Activated CD4-positive, alpha-beta T cell treated with anti-CD3 and anti-CD28 coated beads, Interleukin-2, Interleukin-6, amounts not matched to agents 100 ng/mL and 50 ng/mL, durations not matched to agents 16 hours and 8 hours (primary cell): ENCODE measurements around the gene IGSF3.
"Not testable (repeated sequence)": the region's sequence is repeated elsewhere in the genome, so short reads cannot be mapped to it uniquely, and the experiment has no call there.

Experiments used
- DNase-seq: peaks from one replicate; pipeline ENCODE4 v3.0.0-alpha.2; 2020

Gene IGSF3

DNA sequence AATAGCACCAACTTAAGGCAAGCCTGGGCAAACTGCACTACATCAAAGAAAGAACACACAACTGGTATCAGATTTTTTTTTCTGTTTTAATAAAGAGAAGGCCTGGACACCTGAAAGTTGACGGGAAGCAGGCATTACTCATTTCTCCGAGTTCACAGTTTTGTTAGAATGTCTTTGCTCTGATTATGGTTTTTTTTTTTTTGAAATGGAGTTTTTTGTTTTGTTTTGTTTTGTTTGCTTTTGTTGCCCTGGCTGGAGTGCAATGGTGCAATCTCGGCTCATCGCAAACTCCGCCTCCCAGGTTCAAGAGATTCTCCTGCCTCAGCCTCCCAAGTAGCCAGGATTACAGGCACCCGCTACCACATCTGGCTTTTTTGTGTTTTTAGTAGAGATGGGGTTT lies 9.7 kb downstream of the IGSF3 start:
- DNase-seq = not testable (repeated sequence)

DNA sequence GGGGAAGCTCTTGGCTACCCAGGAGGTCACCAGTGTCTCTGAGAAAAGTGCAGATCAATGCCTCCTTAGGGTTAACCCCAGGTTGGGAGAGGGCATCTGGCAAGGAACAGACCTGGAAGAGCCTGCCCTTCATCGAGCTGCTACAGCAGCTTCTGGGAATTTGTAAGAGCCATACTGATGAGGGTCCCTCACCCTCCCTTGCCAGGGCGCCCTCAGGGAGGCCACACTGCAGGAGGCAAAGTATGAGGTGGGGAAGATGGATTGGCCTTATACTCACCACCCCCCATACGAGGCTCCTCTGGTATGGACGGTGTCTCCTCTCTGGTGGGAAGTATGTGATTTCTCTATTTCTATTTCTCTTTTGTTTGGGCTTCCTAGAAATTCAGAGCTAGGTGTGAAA lies 13.2 kb downstream of the IGSF3 start:
- DNase-seq = no peak

GRCh38 chr1:116652598-116652997 lies 14.9 kb downstream of the IGSF3 start:
- not testable (repeated sequence) for DNase-seq

GRCh38 chr1:116650781-116651180 lies 16.8 kb downstream of the IGSF3 start:
- DNase-seq = not testable (repeated sequence)

DNA sequence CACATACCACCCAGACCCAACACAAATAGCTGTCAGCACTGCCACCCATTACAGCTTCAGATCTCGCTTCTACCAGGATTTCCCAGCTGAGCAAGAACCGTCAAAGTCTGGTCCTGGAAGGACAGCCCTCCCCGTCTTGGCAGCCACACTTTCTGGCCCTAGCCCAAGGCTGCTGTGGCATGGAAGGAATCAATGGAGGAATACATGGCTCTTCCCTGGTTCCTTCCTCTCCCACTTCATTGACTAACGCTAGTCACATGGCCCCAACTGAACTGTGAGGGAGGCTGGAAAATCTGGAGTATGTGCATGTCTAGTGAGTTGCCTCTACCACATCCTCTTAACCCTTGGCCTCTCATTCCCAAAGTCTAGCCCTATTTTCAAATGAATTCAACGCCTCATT lies 18.5 kb downstream of the IGSF3 start:
- not testable (repeated sequence) for DNase-seq

DNA sequence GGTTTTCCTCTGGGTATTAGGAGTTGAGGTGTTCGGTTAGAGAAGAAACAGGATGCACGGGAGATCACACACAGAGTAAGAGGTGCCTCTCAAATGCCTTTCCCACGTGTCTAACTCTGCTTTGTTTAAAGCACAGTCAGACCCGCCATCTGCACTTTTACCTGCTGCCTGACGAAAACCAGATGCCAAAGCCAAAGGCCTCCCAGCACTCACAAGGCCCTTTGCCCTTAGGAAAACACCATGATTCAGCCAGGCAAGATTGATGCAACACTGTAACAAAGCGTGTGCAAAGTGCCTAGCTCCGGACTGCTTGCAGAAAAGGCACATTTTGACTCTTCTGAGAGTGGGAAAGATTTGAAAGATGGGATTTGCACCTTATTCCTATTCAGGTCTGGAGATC lies 19.2 kb downstream of the IGSF3 start:
- DNase-seq = not testable (repeated sequence)

DNA sequence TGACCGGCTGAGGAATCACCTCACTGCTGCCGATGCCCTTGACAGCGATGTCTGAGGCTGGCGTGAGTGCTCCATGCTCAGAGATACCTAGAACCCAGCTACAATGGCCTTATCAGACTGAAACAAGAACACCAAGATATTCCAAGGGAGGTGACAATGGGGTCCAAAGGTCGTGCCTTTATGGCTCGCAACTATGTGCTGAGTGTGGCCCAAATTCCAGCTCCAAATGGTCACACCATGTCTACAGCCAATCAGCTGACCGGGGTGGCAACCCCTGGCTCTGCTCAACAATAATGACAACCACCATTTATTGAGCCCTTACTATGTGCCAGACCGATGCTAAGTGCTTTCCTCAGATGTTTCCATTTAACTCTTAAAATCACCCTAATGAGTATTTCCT lies 20.3 kb downstream of the IGSF3 start:
- not testable (repeated sequence) for DNase-seq

GRCh38 chr1:116646673-116647170 lies 20.8 kb downstream of the IGSF3 start:
- not testable (repeated sequence) for DNase-seq

DNA sequence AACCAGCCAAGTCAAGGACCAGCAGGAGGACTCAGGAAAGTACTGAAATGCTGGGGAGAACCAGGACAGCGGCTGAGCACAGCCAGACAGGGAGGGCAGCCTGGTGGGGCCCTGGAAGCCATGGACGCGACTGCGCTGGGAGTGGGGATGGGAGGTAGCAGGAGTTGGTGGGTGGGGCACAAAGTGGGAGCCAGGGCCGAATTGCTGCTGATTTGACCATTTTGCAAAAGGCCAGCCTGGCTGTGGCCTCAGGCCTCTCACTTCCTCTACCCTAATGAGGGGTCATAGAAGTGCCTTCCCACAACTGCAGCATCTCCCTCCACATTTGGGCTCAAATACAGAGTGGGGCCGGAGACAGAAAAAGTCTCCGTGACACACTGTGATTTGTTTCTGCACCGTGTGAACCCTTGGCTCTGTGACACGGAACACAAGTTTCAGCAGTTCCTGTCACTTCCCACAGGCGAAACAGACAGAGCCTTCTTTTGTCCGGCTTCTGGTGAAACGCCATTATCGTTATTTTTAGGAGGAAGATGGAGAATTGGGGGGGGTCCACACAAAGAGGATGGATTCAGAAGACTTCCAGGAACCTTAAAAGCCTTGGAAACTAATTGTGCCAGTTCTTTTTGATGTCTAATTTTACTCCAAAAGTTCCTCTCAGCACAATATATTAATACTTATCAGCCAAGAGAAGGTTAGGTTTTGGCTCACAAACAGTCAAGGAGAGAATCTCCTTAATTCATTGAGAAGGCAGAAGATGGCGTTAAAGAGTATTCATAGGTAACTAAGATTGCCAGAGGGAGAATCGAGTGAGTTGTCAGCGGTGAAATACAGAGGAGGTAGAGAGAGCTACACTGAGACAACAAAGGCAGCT lies 21.5 kb downstream of the IGSF3 start:
- DNase-seq = not testable (repeated sequence)

DNA sequence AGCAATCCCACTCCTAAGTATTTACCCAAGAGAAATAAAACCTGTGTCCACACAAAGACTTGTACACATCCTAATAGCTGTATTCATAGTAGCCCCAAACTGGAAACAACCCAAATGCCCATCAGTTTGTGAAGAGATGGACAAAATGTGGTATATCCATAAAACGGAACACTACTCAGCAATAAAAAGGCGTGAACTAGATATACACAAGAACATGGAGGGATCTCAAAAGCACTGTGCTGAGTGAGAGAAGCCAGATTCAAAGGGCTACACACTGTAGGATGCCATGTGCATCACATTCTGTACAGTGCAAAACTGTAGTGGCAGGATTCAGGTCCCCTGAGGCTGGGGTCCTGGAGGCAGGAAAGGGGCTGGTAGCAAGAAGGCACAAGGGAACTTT lies 22.5 kb downstream of the IGSF3 start:
- not testable (repeated sequence) for DNase-seq

GRCh38 chr1:116644096-116644495 lies 23.4 kb downstream of the IGSF3 start:
- not testable (repeated sequence) for DNase-seq

GRCh38 chr1:116643281-116643751 lies 24.2 kb downstream of the IGSF3 start:
- not testable (repeated sequence) for DNase-seq

GRCh38 chr1:116642311-116643280 lies 24.9 kb downstream of the IGSF3 start:
- not testable (repeated sequence) for DNase-seq

- not testable (repeated sequence) for DNase-seq
Measured at GRCh38 chr1:116637583-116637982, 29.9 kb downstream of the IGSF3 start.

- DNase-seq = not testable (repeated sequence)
Measured at GRCh38 chr1:116636584-116636983, 30.9 kb downstream of the IGSF3 start.

DNA sequence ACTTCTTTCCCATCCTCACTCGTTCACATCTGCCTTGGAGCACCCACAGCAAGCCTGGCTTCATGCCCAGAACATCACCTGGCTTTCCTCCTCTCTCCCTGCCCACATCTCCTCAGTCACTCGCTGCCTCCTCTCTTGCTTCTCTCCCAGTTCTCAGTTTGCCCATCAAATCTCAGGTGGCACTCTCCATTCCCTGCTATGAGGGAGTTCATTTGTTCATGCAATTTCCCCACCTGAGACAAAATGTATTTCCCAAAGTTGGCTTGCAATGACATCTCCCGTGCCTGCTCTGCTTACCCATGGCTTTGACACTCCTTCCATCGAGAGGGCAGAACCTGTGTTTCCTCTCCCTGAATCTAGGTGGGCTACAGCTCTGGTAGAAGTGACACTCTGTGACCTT lies 33.1 kb downstream of the IGSF3 start:
- not testable (repeated sequence) for DNase-seq

GRCh38 chr1:116631996-116632925 lies 35.3 kb downstream of the IGSF3 start:
- DNase-seq = not testable (repeated sequence)

DNA sequence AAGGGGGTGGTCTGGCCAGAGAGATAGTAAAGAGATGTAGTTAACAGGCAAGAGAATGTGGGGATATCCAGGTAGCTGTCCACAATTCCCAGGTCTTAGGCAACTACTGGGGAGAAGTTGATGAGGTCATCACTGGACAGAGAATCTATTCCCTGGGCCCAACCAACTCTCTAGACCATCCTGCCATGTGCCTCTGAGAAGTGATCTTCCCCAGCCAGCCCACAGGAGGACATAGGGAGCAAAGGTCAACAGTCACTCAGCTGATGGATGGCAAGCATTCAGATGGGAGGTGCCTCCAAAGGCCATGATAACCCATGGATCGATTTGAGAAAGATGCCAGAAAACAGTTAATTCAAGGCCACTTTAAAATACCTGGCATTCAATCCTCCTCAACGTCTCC lies 36.0 kb downstream of the IGSF3 start:
- DNase-seq = not testable (repeated sequence)

GRCh38 chr1:116630057-116630456 lies 37.5 kb downstream of the IGSF3 start:
- DNase-seq = not testable (repeated sequence)

DNA sequence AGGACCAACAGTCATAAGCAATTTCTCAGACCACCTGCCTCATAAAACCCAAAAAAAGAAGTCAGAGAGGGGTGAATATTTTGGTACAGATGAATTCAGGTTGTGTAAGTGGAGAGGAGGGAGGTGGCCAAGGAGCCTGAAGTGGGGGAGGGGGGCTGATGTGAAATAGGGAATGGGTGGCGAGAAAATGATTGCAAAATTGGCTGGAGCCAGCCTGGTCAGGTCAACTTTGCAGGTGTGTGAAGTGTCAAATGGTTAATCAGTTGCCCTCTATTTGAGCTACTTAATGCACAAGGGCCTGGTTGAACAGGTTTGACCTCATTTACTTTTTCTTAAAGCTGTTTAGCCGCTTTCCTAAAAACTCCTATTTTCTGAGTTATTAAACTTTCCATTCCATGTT lies 38.1 kb downstream of the IGSF3 start:
- DNase-seq = not testable (repeated sequence)

GRCh38 chr1:116628448-116628847 lies 39.1 kb downstream of the IGSF3 start:
- no peak for DNase-seq

DNA sequence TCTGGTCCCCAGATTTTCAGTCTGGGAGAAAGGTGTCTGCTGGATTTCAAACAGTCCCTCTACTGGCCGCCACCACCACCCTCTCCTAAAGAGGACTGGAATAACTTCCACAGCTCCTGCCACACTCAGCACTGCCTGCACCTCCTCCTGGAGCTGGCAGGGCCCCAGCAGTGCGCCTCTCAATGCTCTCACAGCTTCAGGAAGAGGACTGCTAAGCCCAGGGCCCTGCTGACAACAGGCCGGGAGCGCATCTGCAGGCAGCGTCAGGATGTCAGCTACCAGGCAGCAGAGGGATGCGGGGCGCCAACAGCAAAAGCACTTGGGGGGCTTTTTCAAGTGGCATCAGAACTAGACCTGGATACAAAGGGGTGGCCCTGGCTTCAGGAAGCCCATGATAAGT lies 40.2 kb downstream of the IGSF3 start:
- not testable (repeated sequence) for DNase-seq
